ENCODE data around the gene DYRK1A. TPM values are rescaled to one million over a fixed set of nuclear protein-coding genes. Genes with fewer than 3 reads are reported as not detected.

DYRK1A gene
- total RNA-seq, 2 experiments from 2014 or later, result 63.1 to 64.3 TPM

GRCh38 chr21:37414292-37415253 lies 48.0 kb downstream of the DYRK1A start:
- H3K36me3 Mint-ChIP-seq, result peaks cover 18% of the 10 kb centered on the region
- H3K27me3 Mint-ChIP-seq, result no peaks in the 10 kb centered on the region
- peak overlapping the region; percentile 78 for H3K27ac Mint-ChIP-seq
- H3K9me3 Mint-ChIP-seq, result peaks cover 2% of the 10 kb centered on the region
- peaks cover 72% of the 10 kb centered on the region for H3K4me1 Mint-ChIP-seq
- no peak for DNase-seq
- no peak overlapping the region for H3K4me3 Mint-ChIP-seq

- Mint-ChIP-seq H3K36me3 (peaks cover 18% of the 10 kb centered on the region), H3K27ac (peak overlapping the region; percentile 9), H3K4me3 (no peak overlapping the region), H3K27me3 (no peaks in the 10 kb centered on the region), H3K9me3 (no peaks in the 10 kb centered on the region), H3K4me1 (peaks cover 72% of the 10 kb centered on the region)
- no peak for DNase-seq
Observed at GRCh38 chr21:37415939-37416338, 49.4 kb downstream of the DYRK1A start.

- Mint-ChIP-seq H3K27ac (no peak overlapping the region), H3K36me3 (peaks cover 22% of the 10 kb centered on the region), H3K9me3 (no peaks in the 10 kb centered on the region), H3K4me3 (no peak overlapping the region), H3K4me1 (peaks cover 65% of the 10 kb centered on the region), H3K27me3 (no peaks in the 10 kb centered on the region)
- DNase-seq, result no peak
Observed at GRCh38 chr21:37416914-37417313, 50.3 kb downstream of the DYRK1A start.

GRCh38 chr21:37419228-37419906 lies 52.8 kb downstream of the DYRK1A start:
- Mint-ChIP-seq H3K27ac (peak overlapping the region; percentile 87), H3K36me3 (peaks cover 30% of the 10 kb centered on the region), H3K4me1 (peaks cover 62% of the 10 kb centered on the region), H3K4me3 (peak overlapping the region; percentile 16), H3K9me3 (no peaks in the 10 kb centered on the region), H3K27me3 (no peaks in the 10 kb centered on the region)
- DNase-seq, result no peak

- peaks cover 33% of the 10 kb centered on the region for H3K36me3 Mint-ChIP-seq
- no peaks in the 10 kb centered on the region for H3K27me3 Mint-ChIP-seq
- peaks cover 52% of the 10 kb centered on the region for H3K4me1 Mint-ChIP-seq
- no peak overlapping the region for H3K4me3 Mint-ChIP-seq
- peaks cover 5% of the 10 kb centered on the region for H3K9me3 Mint-ChIP-seq
- H3K27ac Mint-ChIP-seq, result no peak overlapping the region
- DNase-seq, result no peak
Observed at GRCh38 chr21:37421306-37421705, 54.7 kb downstream of the DYRK1A start.

GRCh38 chr21:37422382-37422781 lies 55.8 kb downstream of the DYRK1A start:
- peaks cover 6% of the 10 kb centered on the region for H3K9me3 Mint-ChIP-seq
- no peaks in the 10 kb centered on the region for H3K27me3 Mint-ChIP-seq
- H3K36me3 Mint-ChIP-seq, result peaks cover 38% of the 10 kb centered on the region
- peaks cover 50% of the 10 kb centered on the region for H3K4me1 Mint-ChIP-seq
- no peak overlapping the region for H3K27ac Mint-ChIP-seq
- no peak overlapping the region for H3K4me3 Mint-ChIP-seq
- DNase-seq, result no peak

GRCh38 chr21:37423103-37423502 lies 56.5 kb downstream of the DYRK1A start:
- H3K4me3 Mint-ChIP-seq, result no peak overlapping the region
- no peak overlapping the region for H3K27ac Mint-ChIP-seq
- peaks cover 6% of the 10 kb centered on the region for H3K9me3 Mint-ChIP-seq
- peaks cover 46% of the 10 kb centered on the region for H3K4me1 Mint-ChIP-seq
- no peak for DNase-seq
- H3K36me3 Mint-ChIP-seq, result peaks cover 45% of the 10 kb centered on the region
- no peaks in the 10 kb centered on the region for H3K27me3 Mint-ChIP-seq

GRCh38 chr21:37424396-37424795 lies 57.8 kb downstream of the DYRK1A start:
- H3K27me3 Mint-ChIP-seq, result no peaks in the 10 kb centered on the region
- no peak overlapping the region for H3K4me3 Mint-ChIP-seq

GRCh38 chr21:37425001-37425400 lies 58.4 kb downstream of the DYRK1A start:
- peaks cover 52% of the 10 kb centered on the region for H3K36me3 Mint-ChIP-seq
- H3K27ac Mint-ChIP-seq, result no peak overlapping the region
- peaks cover 7% of the 10 kb centered on the region for H3K9me3 Mint-ChIP-seq
- peaks cover 46% of the 10 kb centered on the region for H3K4me1 Mint-ChIP-seq
- no peak overlapping the region for H3K4me3 Mint-ChIP-seq
- no peaks in the 10 kb centered on the region for H3K27me3 Mint-ChIP-seq
- DNase-seq, result no peak

More at GRCh38 chr21:37424396-37424795, 57.8 kb downstream of the DYRK1A start:
- H3K36me3 Mint-ChIP-seq, result peaks cover 49% of the 10 kb centered on the region
- no peak for DNase-seq
- peaks cover 7% of the 10 kb centered on the region for H3K9me3 Mint-ChIP-seq
- H3K27ac Mint-ChIP-seq, result no peak overlapping the region
- H3K4me1 Mint-ChIP-seq, result peaks cover 47% of the 10 kb centered on the region

- DNase-seq, result no peak
- H3K27ac Mint-ChIP-seq, result no peak overlapping the region
- no peaks in the 10 kb centered on the region for H3K27me3 Mint-ChIP-seq
- H3K4me3 Mint-ChIP-seq, result no peak overlapping the region
- H3K9me3 Mint-ChIP-seq, result peaks cover 7% of the 10 kb centered on the region
- H3K36me3 Mint-ChIP-seq, result peaks cover 51% of the 10 kb centered on the region
- H3K4me1 Mint-ChIP-seq, result peaks cover 47% of the 10 kb centered on the region
Observed at GRCh38 chr21:37425684-37426083, 59.1 kb downstream of the DYRK1A start.

GRCh38 chr21:37427221-37427620 lies 60.6 kb downstream of the DYRK1A start:
- H3K36me3 Mint-ChIP-seq, result peaks cover 56% of the 10 kb centered on the region
- H3K4me1 Mint-ChIP-seq, result peaks cover 60% of the 10 kb centered on the region
- H3K9me3 Mint-ChIP-seq, result peaks cover 7% of the 10 kb centered on the region
- H3K4me3 Mint-ChIP-seq, result no peak overlapping the region
- H3K27ac Mint-ChIP-seq, result no peak overlapping the region
- H3K27me3 Mint-ChIP-seq, result no peaks in the 10 kb centered on the region
- no peak for DNase-seq

- H3K36me3 Mint-ChIP-seq, result peaks cover 56% of the 10 kb centered on the region
- peaks cover 61% of the 10 kb centered on the region for H3K4me1 Mint-ChIP-seq
- H3K27ac Mint-ChIP-seq, result no peak overlapping the region
- no peak overlapping the region for H3K4me3 Mint-ChIP-seq
- no peak for DNase-seq
- no peaks in the 10 kb centered on the region for H3K27me3 Mint-ChIP-seq
- peaks cover 7% of the 10 kb centered on the region for H3K9me3 Mint-ChIP-seq
Observed at GRCh38 chr21:37429356-37429755, 62.8 kb downstream of the DYRK1A start.

GRCh38 chr21:37430184-37430821 lies 63.7 kb downstream of the DYRK1A start:
- Mint-ChIP-seq H3K4me3 (no peak overlapping the region), H3K4me1 (peaks cover 61% of the 10 kb centered on the region), H3K9me3 (peaks cover 7% of the 10 kb centered on the region), H3K27me3 (no peaks in the 10 kb centered on the region), H3K36me3 (peaks cover 56% of the 10 kb centered on the region), H3K27ac (peak overlapping the region; percentile 77)
- no peak for DNase-seq

GRCh38 chr21:37431243-37431642 lies 64.7 kb downstream of the DYRK1A start:
- no peak overlapping the region for H3K4me3 Mint-ChIP-seq
- peak overlapping the region; percentile 8 for H3K27ac Mint-ChIP-seq
- peaks cover 55% of the 10 kb centered on the region for H3K4me1 Mint-ChIP-seq

More at GRCh38 chr21:37431243-37431642, 64.7 kb downstream of the DYRK1A start:
- H3K9me3 Mint-ChIP-seq, result peaks cover 2% of the 10 kb centered on the region
- H3K27me3 Mint-ChIP-seq, result no peaks in the 10 kb centered on the region
- DNase-seq, result no peak
- H3K36me3 Mint-ChIP-seq, result peaks cover 47% of the 10 kb centered on the region

Measured in activated naive CD8-positive, alpha-beta T cell treated with anti-CD3 and anti-CD28 coated beads for 36 hours (primary cell).